Measurements from ENCODE around the gene RIOX2.

- TF ChIP-seq CTCF (IDR thresholded peaks at IDR 0.05; ENCODE audit: poor library complexity, severe bottlenecking) (no peak), EZH2 (IDR thresholded peaks at IDR 0.05; ENCODE audit: borderline replicate concordance, insufficient read depth, low read length, poor library complexity, severe bottlenecking) (no peak)
- TF ChIP-seq, protein P1, sequence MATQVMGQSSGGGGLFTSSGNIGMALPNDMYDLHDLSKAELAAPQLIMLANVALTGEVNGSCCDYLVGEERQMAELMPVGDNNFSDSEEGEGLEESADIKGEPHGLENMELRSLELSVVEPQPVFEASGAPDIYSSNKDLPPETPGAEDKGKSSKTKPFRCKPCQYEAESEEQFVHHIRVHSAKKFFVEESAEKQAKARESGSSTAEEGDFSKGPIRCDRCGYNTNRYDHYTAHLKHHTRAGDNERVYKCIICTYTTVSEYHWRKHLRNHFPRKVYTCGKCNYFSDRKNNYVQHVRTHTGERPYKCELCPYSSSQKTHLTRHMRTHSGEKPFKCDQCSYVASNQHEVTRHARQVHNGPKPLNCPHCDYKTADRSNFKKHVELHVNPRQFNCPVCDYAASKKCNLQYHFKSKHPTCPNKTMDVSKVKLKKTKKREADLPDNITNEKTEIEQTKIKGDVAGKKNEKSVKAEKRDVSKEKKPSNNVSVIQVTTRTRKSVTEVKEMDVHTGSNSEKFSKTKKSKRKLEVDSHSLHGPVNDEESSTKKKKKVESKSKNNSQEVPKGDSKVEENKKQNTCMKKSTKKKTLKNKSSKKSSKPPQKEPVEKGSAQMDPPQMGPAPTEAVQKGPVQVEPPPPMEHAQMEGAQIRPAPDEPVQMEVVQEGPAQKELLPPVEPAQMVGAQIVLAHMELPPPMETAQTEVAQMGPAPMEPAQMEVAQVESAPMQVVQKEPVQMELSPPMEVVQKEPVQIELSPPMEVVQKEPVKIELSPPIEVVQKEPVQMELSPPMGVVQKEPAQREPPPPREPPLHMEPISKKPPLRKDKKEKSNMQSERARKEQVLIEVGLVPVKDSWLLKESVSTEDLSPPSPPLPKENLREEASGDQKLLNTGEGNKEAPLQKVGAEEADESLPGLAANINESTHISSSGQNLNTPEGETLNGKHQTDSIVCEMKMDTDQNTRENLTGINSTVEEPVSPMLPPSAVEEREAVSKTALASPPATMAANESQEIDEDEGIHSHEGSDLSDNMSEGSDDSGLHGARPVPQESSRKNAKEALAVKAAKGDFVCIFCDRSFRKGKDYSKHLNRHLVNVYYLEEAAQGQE (IDR thresholded peaks at IDR 0.05; ENCODE audit: borderline replicate concordance): no peak
Measured at GRCh38 chr3:97938444-97938843, 33.8 kb downstream of the RIOX2 start.

Measured in neural cell (in vitro differentiated cells).